HCT116 (cell line): ENCODE data around the gene USP15. TPM values are rescaled to one million over a fixed set of nuclear protein-coding genes. Genes with fewer than 3 reads are reported as not detected.
"Not testable (repeated sequence)": the region's sequence is repeated elsewhere in the genome, so short reads cannot be mapped to it uniquely, and the experiment has no call there.

Experiments used
- ATAC-seq: fragments of 200-7000 bp; cut with Tn5 transposase; 2 replicates; pipeline ENCODE4 v1.9.1; 2020; ENCODE audit warnings: mild to moderate bottlenecking, moderate library complexity
- BruUV-seq: library from RNA; stranded (reverse); fragments of 400-500 nt; replicated peaks from 2 replicates; lab custom pipeline; 2021; lab: Mats Ljungman, UMichigan
- CTCF ChIA-PET: fragments of 300-600 bp; sonication (Branson Sonifier 250); formaldehyde crosslinking; loops from one replicate; lab custom pipeline; 2021; ENCODE audit warnings: antibody characterized with exemption; lab: Charles Lee
- POLR2A ChIA-PET: fragments of 300-600, 350-600 bp; sonication (Branson Sonifier 250); formaldehyde crosslinking; loops from one replicate; lab custom pipeline; 2021; ENCODE audit warnings: antibody characterized with exemption; lab: Charles Lee
- RAD21 ChIA-PET, 2 experiments: fragments of 300-600 bp; sonication (Branson Sonifier 250); formaldehyde crosslinking; loops; one replicate each; lab custom pipeline; 2023; ENCODE audit warnings: low total read pairs in 2 of 2; ENCODE audit not compliant: uncharacterized antibody in 2 of 2, unreplicated experiment in 2 of 2, low non-redundant PET in 1 of 2; lab: Charles Lee
- DNase-seq: peaks from one replicate; pipeline ENCODE4 v3.0.0-alpha.2; 2010; ENCODE audit warnings: low read depth, low spot score
- H2AFZ ChIP-seq: fragments of 200-600 bp; shearing (Covaris generic), sonication (generic); 2 replicates; pipeline ENCODE4 v1.6.1; 2017; ENCODE audit warnings: low read depth, mixed run types, mixed read lengths, antibody characterized with exemption, low read length; ENCODE audit not compliant: poor library complexity, severe bottlenecking
- H3K27ac ChIP-seq: 2 replicates; pipeline ENCODE4 v1.5.1; 2012; ENCODE audit warnings: low read depth, low read length
- H3K27me3 ChIP-seq: fragments of 200-600 bp; sonication (generic); 2 replicates; pipeline ENCODE4 v1.6.1; 2016; ENCODE audit warnings: mixed run types, low read length, mixed read lengths; ENCODE audit not compliant: insufficient read depth
- H3K36me3 ChIP-seq, 2 experiments: fragments of 200-500 bp in 1 of 2; fragments of 200-600 bp in 1 of 2; sonication (Bioruptor generic) in 1 of 2; sonication (generic) in 1 of 2; 2 replicates each; pipeline versions ENCODE4 v1.5.1 to v1.6.1; 2014 to 2016; ENCODE audit warnings: low read length in 2 of 2, inconsistent platforms in 1 of 2, mixed read lengths in 1 of 2, mixed run types in 1 of 2; ENCODE audit not compliant: insufficient read depth in 2 of 2, control insufficient read depth in 1 of 2
- H3K4me1 ChIP-seq, 2 experiments: fragments of 200-600 bp in 1 of 2; sonication (generic) in 1 of 2; 2 replicates each; pipeline versions ENCODE4 v1.5.1 to v1.6.1; 2012 to 2017; ENCODE audit warnings: low read length in 2 of 2, inconsistent platforms in 1 of 2, mild to moderate bottlenecking in 1 of 2, mixed read lengths in 1 of 2, mixed run types in 1 of 2, moderate library complexity in 1 of 2; ENCODE audit not compliant: insufficient read depth in 2 of 2, control insufficient read depth in 1 of 2
- H3K4me2 ChIP-seq: fragments of 200-600 bp; sonication (generic); 2 replicates; pipeline ENCODE4 v1.6.1; 2017; ENCODE audit warnings: mixed run types, low read length, mixed read lengths
- H3K4me3 ChIP-seq, 2 experiments: fragments of 200-600 bp in 1 of 2; sonication (generic) in 1 of 2; replicated peaks in 1 of 2; 2 replicates each; pipeline ENCODE4 v1.5.1; 2011 to 2016; ENCODE audit warnings: low read length in 2 of 2, control low read depth in 1 of 2, low read depth in 1 of 2, mild to moderate bottlenecking in 1 of 2, mixed read lengths in 1 of 2, mixed run types in 1 of 2
- H3K79me2 ChIP-seq: fragments of 200-600 bp; sonication (generic); 2 replicates; pipeline ENCODE4 v1.6.1; 2017; ENCODE audit warnings: mild to moderate bottlenecking, mixed run types, low read length, moderate library complexity, mixed read lengths; ENCODE audit not compliant: insufficient read depth
- H3K9ac ChIP-seq: fragments of 200-600 bp; sonication (generic); 2 replicates; pipeline ENCODE4 v1.6.1; 2016; ENCODE audit warnings: low read length, mixed read lengths
- H3K9me2 ChIP-seq: fragments of 200-600 bp; sonication (generic), shearing (Covaris generic); 2 replicates; pipeline ENCODE4 v1.6.1; 2017; ENCODE audit warnings: mixed run types, mild to moderate bottlenecking, moderate library complexity; ENCODE audit not compliant: insufficient read depth
- H3K9me3 ChIP-seq, 2 experiments: fragments of 200-500 bp in 1 of 2; fragments of 200-600 bp in 1 of 2; sonication (Bioruptor generic) in 1 of 2; sonication (generic) in 1 of 2; 2 replicates each; pipeline ENCODE4 v1.6.1; 2014 to 2017; ENCODE audit warnings: low read length in 2 of 2, mixed read lengths in 2 of 2, inconsistent platforms in 1 of 2, low read depth in 1 of 2, mild to moderate bottlenecking in 1 of 2, mixed run types in 1 of 2, moderate library complexity in 1 of 2; ENCODE audit not compliant: control insufficient read depth in 1 of 2, insufficient read depth in 1 of 2
- H4K20me1 ChIP-seq: fragments of 200-600 bp; sonication (generic), shearing (Covaris generic); 2 replicates; pipeline ENCODE4 v1.6.1; 2017; ENCODE audit warnings: mixed run types, mild to moderate bottlenecking, moderate library complexity; ENCODE audit not compliant: insufficient read depth
- CEBPB ChIP-seq: IDR thresholded peaks from 2 replicates; pipeline ENCODE4 v1.6.1; 2012; ENCODE audit warnings: low read depth
- EGR1 ChIP-seq: IDR thresholded peaks from 2 replicates; pipeline ENCODE4 v1.6.1; 2012; ENCODE audit warnings: low read depth
- ELF1 ChIP-seq: IDR thresholded peaks from 2 replicates; pipeline ENCODE4 v1.6.1; 2012; ENCODE audit warnings: low read depth, borderline replicate concordance
- EZH2 ChIP-seq: fragments of 200-600 bp; sonication (generic); IDR thresholded peaks from 2 replicates; pipeline ENCODE4 v1.6.1; 2017; ENCODE audit warnings: antibody characterized with exemption, mixed run types
- FOSL1 ChIP-seq: IDR thresholded peaks from 2 replicates; pipeline ENCODE4 v1.6.1; 2012; ENCODE audit warnings: low read depth
- JUND ChIP-seq: IDR thresholded peaks from 2 replicates; pipeline ENCODE4 v1.6.1; 2012
- POLR2A ChIP-seq: IDR thresholded peaks from 2 replicates; pipeline ENCODE4 v1.7.0; 2011; ENCODE audit warnings: borderline replicate concordance; ENCODE audit not compliant: insufficient read depth, insufficient read length; ENCODE audit errors: extremely low read depth
- POLR2AphosphoS5 ChIP-seq: IDR thresholded peaks from 2 replicates; pipeline ENCODE4 v1.6.1; 2011; ENCODE audit warnings: mild to moderate bottlenecking, low read depth, low read length, moderate library complexity
- RAD21 ChIP-seq: IDR thresholded peaks from 2 replicates; pipeline ENCODE4 v1.6.1; 2012; ENCODE audit warnings: low read depth, mild to moderate bottlenecking
- SIN3A ChIP-seq: IDR thresholded peaks from 2 replicates; pipeline ENCODE4 v1.6.1; 2012; ENCODE audit warnings: low read depth
- TCF7L2 ChIP-seq: IDR thresholded peaks from 2 replicates; pipeline ENCODE4 v1.7.0; 2011; ENCODE audit warnings: borderline replicate concordance, inconsistent platforms; ENCODE audit not compliant: insufficient read depth, insufficient read length; ENCODE audit errors: extremely low read depth
- YY1 ChIP-seq: IDR thresholded peaks from 2 replicates; pipeline ENCODE4 v1.6.1; 2011; ENCODE audit warnings: low read length, low read depth, moderate library complexity, mild to moderate bottlenecking; ENCODE audit not compliant: insufficient replicate concordance; ENCODE audit errors: extremely low read depth
- ZFX ChIP-seq: fragments of 450-650 bp; IDR thresholded peaks from 2 replicates; pipeline ENCODE4 v1.6.1; 2017
- ZNF274 ChIP-seq: fragments of 200-500 bp; sonication (Bioruptor generic); IDR thresholded peaks from 2 replicates; pipeline ENCODE4 v1.6.1; 2014; ENCODE audit warnings: mild to moderate bottlenecking, low read depth, low read length, inconsistent platforms
- intact Hi-C: fragments of 100-400 bp; cut with micrococcal nuclease; formaldehyde crosslinking; loops from 2 replicates; pipeline ENCODE4 v1.10.0; 2022
- total RNA-seq: library from RNA; stranded (reverse); gene quantifications from one replicate; pipeline ENCODE4 v1.2.1, GENCODE V29; 2021; ENCODE audit not compliant: unreplicated experiment
- TF ChIP-seq, protein P1 (sequence below): IDR thresholded peaks from 2 replicates; pipeline ENCODE4 v1.6.1; 2012
- TF ChIP-seq, protein P2 (sequence below), 3 experiments: fragments of 200-600 bp in 1 of 3; sonication (generic) in 1 of 3; IDR thresholded peaks in 2 of 3; conservative IDR thresholded peaks in 1 of 3; 2 replicates each; pipeline ENCODE4 v1.5.1; 2012 to 2017; ENCODE audit warnings: low read depth in 2 of 3, low read length in 2 of 3, antibody characterized with exemption in 1 of 3, borderline replicate concordance in 1 of 3, control low read depth in 1 of 3, mild to moderate bottlenecking in 1 of 3, mixed read lengths in 1 of 3, mixed run types in 1 of 3, moderate library complexity in 1 of 3; ENCODE audit not compliant: insufficient read depth in 1 of 3
- TF ChIP-seq, protein P3 (sequence below): IDR thresholded peaks from 2 replicates; pipeline ENCODE4 v1.6.1; 2012; ENCODE audit warnings: low read depth

USP15 gene
- total RNA-seq, 1 experiment from 2014 or later, result 49.5 TPM

DNA sequence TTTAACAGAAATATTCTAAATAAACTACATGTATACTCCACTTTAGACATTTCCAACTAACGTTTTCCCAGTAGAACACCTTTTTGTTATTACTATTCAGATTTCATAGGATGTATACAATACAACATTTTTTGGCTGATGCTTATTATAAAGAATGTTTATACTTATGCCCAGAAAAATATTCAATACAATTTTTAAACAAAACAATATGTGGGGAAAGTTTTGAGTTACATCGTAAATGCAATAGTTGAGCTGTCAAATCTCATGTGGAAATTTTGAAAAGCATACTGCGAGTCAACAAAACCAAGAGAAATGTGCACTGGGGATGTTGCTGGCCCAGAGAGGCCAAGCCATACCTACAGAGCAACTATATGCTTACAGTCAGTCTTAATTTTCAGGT, 188.2 kb downstream of the USP15 start:
- ChIA-PET RAD21 (no interaction called here), CTCF (no interaction called here), POLR2A (no interaction called here)
- H3K4me3 ChIP-seq, result no peak overlapping the region
- no peak for ATAC-seq
- intact Hi-C loops, result no loop called here
- no peak overlapping the region for H2AFZ ChIP-seq
- no peak overlapping the region for H3K27ac ChIP-seq
- no TSS peak for BruUV-seq
- H3K9me3 ChIP-seq, result no peaks in the 10 kb centered on the region
- H3K27me3 ChIP-seq, result no peaks in the 10 kb centered on the region
- no peak for TF ChIP-seq SIN3A
- TF ChIP-seq, protein P1, sequence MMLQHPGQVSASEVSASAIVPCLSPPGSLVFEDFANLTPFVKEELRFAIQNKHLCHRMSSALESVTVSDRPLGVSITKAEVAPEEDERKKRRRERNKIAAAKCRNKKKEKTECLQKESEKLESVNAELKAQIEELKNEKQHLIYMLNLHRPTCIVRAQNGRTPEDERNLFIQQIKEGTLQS, result no peak
- TF ChIP-seq ZFX, result no peak
- no peak for TF ChIP-seq TCF7L2
- no peak for TF ChIP-seq ELF1
- no peak for TF ChIP-seq CEBPB
- no peak for TF ChIP-seq EGR1
- TF ChIP-seq, protein P2, sequence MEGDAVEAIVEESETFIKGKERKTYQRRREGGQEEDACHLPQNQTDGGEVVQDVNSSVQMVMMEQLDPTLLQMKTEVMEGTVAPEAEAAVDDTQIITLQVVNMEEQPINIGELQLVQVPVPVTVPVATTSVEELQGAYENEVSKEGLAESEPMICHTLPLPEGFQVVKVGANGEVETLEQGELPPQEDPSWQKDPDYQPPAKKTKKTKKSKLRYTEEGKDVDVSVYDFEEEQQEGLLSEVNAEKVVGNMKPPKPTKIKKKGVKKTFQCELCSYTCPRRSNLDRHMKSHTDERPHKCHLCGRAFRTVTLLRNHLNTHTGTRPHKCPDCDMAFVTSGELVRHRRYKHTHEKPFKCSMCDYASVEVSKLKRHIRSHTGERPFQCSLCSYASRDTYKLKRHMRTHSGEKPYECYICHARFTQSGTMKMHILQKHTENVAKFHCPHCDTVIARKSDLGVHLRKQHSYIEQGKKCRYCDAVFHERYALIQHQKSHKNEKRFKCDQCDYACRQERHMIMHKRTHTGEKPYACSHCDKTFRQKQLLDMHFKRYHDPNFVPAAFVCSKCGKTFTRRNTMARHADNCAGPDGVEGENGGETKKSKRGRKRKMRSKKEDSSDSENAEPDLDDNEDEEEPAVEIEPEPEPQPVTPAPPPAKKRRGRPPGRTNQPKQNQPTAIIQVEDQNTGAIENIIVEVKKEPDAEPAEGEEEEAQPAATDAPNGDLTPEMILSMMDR (IDR thresholded peaks at IDR 0.05 in 2 of 3, conservative IDR thresholded peaks at IDR 0.05 in 1 of 3; ENCODE audit: borderline replicate concordance in 1 of 3, insufficient read depth in 1 of 3, low read depth in 2 of 3, low read length in 2 of 3), result no peak
- TF ChIP-seq FOSL1, result no peak
- no peak for TF ChIP-seq YY1
- TF ChIP-seq ZNF274, result no peak
- TF ChIP-seq POLR2AphosphoS5, result no peak
- TF ChIP-seq, protein P3, sequence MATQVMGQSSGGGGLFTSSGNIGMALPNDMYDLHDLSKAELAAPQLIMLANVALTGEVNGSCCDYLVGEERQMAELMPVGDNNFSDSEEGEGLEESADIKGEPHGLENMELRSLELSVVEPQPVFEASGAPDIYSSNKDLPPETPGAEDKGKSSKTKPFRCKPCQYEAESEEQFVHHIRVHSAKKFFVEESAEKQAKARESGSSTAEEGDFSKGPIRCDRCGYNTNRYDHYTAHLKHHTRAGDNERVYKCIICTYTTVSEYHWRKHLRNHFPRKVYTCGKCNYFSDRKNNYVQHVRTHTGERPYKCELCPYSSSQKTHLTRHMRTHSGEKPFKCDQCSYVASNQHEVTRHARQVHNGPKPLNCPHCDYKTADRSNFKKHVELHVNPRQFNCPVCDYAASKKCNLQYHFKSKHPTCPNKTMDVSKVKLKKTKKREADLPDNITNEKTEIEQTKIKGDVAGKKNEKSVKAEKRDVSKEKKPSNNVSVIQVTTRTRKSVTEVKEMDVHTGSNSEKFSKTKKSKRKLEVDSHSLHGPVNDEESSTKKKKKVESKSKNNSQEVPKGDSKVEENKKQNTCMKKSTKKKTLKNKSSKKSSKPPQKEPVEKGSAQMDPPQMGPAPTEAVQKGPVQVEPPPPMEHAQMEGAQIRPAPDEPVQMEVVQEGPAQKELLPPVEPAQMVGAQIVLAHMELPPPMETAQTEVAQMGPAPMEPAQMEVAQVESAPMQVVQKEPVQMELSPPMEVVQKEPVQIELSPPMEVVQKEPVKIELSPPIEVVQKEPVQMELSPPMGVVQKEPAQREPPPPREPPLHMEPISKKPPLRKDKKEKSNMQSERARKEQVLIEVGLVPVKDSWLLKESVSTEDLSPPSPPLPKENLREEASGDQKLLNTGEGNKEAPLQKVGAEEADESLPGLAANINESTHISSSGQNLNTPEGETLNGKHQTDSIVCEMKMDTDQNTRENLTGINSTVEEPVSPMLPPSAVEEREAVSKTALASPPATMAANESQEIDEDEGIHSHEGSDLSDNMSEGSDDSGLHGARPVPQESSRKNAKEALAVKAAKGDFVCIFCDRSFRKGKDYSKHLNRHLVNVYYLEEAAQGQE, result no peak
- TF ChIP-seq EZH2, result no peak
- TF ChIP-seq RAD21, result no peak
- TF ChIP-seq JUND, result no peak
- no peak for TF ChIP-seq POLR2A
- no peaks in the 10 kb centered on the region for H3K4me1 ChIP-seq
- no peaks in the 10 kb centered on the region; the same call in 1 of the 2 replicates for H3K9me2 ChIP-seq
- no peak for DNase-seq
- no peaks in the 10 kb centered on the region for H3K79me2 ChIP-seq
- H4K20me1 ChIP-seq, result no peaks in the 10 kb centered on the region
- H3K4me2 ChIP-seq, result no peak overlapping the region
- H3K36me3 ChIP-seq, result no peaks in the 10 kb centered on the region
- no peak overlapping the region for H3K9ac ChIP-seq

DNA sequence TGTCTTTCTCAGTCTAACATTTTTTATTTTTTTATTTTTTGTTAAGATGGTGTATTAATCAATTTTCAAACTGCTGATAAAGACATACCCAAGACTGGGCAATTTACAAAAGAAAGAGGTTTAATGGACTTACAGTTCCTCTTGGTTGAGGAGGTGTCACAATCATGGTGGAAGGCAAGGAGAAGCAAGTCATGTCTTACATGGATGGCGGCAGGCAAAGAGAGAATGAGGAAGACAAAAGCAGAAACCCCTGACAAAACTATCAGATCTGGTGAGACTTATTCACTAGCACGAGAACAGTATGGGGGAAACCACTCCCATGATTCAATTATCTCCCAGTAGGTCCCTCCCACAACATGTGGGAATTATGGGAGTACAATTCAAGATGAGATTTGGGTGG, 195.2 kb downstream of the USP15 start:
- intact Hi-C loops, ATAC-seq: not testable (repeated sequence)

More for the DNA sequence above, 195.2 kb downstream of the USP15 start:
- CTCF ChIA-PET, H3K27me3 ChIP-seq, H3K79me2 ChIP-seq, H4K20me1 ChIP-seq, H2AFZ ChIP-seq, H3K9me3 ChIP-seq, H3K4me1 ChIP-seq, DNase-seq, H3K9ac ChIP-seq, H3K27ac ChIP-seq, BruUV-seq, H3K4me2 ChIP-seq, RAD21 ChIA-PET, H3K9me2 ChIP-seq, H3K4me3 ChIP-seq, H3K36me3 ChIP-seq, POLR2A ChIA-PET: not testable (repeated sequence)
